ENCODE data around the gene WNK4.

Gene WNK4

DNA sequence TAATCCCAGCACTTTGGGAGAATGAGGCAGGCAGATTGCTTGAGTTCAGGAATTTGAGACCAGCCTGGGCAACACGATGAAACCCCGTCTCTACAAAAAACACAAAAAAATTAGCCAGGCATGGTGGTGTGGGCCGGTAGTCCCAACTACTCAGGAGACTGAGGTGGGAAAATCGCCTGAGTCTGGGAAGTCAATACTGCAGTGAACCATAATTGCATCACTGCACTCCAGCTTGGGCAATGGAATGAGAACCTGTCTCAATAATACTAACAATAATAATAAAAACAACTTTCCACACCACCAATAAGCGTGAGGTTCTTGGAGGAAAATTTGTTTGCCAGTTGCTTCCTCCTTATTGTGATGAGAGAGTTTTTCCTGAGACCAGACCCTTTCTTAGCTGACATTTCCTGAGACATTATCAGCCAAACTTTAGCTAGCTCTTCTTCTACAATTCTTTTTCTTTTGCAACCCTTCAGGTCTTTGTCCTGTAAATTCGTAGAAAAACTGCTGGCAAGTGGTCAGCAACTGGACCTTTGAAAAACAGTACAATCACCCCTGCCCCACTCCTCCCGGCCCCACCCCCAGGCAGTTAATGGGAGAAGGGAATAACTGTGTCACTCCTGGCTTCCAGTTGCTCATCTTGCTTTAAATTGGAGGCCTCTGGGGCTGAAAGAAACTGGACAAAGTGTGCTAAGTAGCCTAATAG lies 32.1 kb upstream of the WNK4 start:
- H3K4me3 ChIP-seq (ENCODE audit: low read length): no peak overlapping the region
- TF ChIP-seq, protein P1, sequence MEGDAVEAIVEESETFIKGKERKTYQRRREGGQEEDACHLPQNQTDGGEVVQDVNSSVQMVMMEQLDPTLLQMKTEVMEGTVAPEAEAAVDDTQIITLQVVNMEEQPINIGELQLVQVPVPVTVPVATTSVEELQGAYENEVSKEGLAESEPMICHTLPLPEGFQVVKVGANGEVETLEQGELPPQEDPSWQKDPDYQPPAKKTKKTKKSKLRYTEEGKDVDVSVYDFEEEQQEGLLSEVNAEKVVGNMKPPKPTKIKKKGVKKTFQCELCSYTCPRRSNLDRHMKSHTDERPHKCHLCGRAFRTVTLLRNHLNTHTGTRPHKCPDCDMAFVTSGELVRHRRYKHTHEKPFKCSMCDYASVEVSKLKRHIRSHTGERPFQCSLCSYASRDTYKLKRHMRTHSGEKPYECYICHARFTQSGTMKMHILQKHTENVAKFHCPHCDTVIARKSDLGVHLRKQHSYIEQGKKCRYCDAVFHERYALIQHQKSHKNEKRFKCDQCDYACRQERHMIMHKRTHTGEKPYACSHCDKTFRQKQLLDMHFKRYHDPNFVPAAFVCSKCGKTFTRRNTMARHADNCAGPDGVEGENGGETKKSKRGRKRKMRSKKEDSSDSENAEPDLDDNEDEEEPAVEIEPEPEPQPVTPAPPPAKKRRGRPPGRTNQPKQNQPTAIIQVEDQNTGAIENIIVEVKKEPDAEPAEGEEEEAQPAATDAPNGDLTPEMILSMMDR (conservative IDR thresholded peaks at IDR 0.05; ENCODE audit: low read length): no peak
- DNase-seq (ENCODE audit: low read depth): no peak

DNA sequence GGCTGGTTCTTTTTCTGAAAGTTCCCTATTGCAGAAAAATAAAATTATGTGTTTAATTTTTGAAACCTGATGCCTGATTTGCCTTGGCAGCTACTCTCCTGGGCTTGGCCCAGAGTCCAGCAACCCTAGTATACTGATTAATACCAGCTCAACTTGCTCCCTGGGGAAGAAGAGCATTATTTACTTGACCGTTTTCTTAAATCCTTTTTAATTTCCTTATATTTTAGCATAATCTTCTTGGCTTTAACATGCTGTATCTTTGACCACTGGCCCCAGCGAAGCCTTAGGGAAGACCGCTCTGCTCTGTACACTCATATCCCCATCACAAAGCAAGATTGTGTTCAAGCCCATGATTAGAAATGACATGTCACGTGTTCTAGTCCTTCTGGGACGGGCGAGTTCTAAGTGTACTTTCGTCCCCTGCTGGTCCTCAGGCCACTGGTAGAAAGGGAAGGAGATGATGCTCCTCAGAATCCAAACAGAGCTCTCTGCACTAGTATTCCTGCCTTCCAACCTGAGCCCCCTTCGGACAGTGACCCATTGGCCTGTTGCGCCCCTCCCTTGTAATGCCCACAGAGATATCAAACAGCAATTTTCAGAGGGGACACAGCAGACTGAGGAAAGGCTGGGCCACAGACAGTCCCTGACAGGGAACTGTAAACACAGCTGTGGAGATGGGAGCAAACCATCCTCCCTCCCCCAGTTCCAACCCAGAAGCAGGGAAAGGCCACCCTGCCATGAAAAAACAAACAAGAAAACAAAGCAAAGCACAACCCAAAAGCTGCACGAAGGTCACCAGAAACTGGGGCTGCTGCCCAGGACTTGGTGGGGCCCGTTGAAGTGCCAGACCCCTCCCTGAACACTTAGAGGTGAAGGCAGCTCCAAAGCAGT lies 31.3 kb upstream of the WNK4 start:
- DNase-seq (ENCODE audit: low read depth): no peak
- H3K4me3 ChIP-seq (ENCODE audit: low read length): no peak overlapping the region
- TF ChIP-seq, protein P1 (conservative IDR thresholded peaks at IDR 0.05; ENCODE audit: low read length): no peak

DNA sequence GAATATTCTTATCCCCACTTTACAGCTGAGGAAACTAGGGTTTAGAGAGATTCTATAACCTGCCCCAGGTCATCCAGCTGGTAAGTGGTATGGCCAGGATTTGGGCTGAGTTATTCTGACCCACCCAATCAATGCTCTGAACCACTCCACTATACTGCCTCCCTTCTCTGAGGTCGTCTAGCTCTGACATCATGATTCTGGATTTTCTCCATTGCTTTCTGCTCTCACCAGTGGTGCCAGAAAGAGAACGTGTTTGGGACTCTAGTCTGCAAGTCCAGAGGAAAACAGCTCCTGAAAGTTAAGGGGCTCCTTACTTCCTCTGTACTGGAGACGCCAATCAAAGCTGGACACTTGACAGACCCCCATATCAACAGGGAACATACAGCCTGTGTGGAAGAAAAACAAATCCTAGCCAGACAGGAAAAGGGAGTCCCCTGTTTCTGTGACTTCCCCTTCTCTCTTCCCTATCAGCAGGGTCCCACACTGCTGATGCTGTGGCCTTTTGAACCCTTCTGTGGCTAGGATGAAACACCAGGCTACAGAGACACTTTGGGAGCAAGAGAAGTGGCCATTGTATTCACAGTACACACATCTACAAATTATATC lies 29.6 kb upstream of the WNK4 start:
- no peak for DNase-seq (ENCODE audit: low read depth)

DNA sequence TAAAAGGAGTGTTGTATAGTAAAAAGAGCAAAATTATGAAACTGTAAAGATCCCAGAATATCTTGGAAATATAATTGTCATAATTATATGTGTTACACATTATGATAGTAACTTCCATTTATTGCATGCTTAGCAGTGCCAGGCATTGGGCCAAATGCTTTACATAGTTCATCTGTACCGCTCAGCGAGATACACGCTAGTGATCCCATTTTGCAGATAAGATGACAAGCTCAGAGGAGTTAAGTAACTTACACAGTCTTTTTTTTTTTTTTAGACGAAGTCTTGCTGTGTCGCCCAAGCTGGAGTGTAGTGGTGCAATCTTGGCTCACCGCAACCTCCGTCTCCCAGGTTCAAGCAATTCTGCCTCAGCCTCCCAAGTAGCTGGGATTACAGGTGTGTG lies 28.8 kb upstream of the WNK4 start:
- no peak for DNase-seq (ENCODE audit: low read depth)
- TF ChIP-seq, protein P1 (conservative IDR thresholded peaks at IDR 0.05; ENCODE audit: low read length): no peak
- H3K4me3 ChIP-seq (ENCODE audit: low read length): no peak overlapping the region

More for the DNA sequence above, 29.6 kb upstream of the WNK4 start:
- H3K4me3 ChIP-seq (ENCODE audit: low read length): no peak overlapping the region
- TF ChIP-seq, protein P1 (conservative IDR thresholded peaks at IDR 0.05; ENCODE audit: low read length): no peak

DNA sequence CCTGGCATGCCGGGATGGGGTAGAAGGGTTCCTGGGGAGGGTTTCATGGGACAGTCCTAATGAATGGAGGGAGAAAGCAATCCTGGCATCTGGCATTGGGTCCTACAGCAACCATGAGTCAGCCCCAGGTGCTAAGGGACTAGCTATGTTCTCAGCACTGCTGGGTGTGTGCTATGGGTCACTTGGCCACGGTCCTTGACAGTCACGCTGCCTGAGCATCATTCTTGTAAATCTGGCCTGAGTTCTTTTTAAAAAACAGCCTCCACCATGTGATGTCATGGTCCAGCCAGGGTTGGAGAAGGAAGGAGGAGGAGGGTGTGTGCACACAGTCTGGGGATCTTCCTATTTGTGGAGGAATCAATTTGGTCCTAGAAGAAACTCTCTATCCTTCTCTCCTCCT lies 25.6 kb upstream of the WNK4 start:
- TF ChIP-seq, protein P1 (conservative IDR thresholded peaks at IDR 0.05; ENCODE audit: low read length): no peak
- H3K4me3 ChIP-seq (ENCODE audit: low read length): no peak overlapping the region
- DNase-seq (ENCODE audit: low read depth): no peak

DNA sequence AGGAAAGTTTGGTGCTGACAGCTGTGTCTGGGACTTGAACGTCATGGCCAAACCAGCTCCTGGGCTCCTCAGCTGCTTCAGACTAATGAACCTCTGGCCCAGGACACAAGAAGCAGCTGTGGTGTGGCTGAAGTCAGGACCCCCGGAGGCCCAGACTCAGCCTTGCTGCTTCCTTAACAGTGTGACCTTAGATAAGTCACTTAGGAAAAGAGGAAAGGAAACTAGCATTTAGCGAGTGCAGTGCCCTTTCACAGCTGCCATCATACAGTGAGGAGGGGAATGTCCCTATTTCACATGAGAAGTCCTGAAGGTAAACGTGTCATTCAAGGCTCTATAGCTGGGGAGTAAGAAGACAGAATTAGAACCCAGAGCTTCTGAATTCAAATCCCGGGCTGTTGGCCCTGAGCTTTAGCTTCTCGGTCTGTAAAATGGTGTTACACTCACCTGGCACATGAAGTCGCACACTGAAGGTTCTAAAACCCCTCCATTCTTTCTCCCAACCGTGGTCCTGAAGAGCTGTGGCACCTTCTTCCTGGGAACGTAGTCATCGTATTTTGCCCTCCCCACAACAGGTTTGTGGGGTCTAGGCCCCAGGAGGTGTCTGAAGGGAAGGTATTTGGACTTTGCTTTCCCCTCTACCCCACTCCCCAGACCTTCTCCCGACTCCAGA lies 20.3 kb upstream of the WNK4 start:
- TF ChIP-seq, protein P1 (conservative IDR thresholded peaks at IDR 0.05; ENCODE audit: low read length): no peak
- DNase-seq (ENCODE audit: low read depth): no peak
- H3K4me3 ChIP-seq (ENCODE audit: low read length): no peak overlapping the region
